Lower leg skin (tissue), 4 donors: Measurements from ENCODE around the gene FLOT1. TPM values are rescaled to one million over a fixed set of nuclear protein-coding genes. Genes with fewer than 3 reads are reported as not detected.

Experiments
- DNase-seq, 2 donors: peaks; one replicate each; pipeline ENCODE4 v3.0.0-alpha.2; 2019; ENCODE audit warnings: low spot score in 2 of 2
- H3K4me3 ChIP-seq: fragments of 200-600 bp; sonication (generic); 2 replicates; pipeline ENCODE4 v1.5.1; 2017; ENCODE audit warnings: mild to moderate bottlenecking, low read depth; ENCODE audit not compliant: poor library complexity, severe bottlenecking
- POLR2A ChIP-seq, 2 donors: fragments of 450-650 bp; IDR thresholded peaks; one replicate each; pipeline ENCODE4 v1.6.1; 2016 to 2017; ENCODE audit warnings: antibody characterized with exemption in 2 of 2, mild to moderate bottlenecking in 1 of 2, moderate library complexity in 1 of 2
- WGBS, 2 donors: methylation state at CpG; one replicate each; pipeline ENCODE4 v1.1.5; 2018; 5-methylcytosine and 5-hydroxymethylcytosine counted together
- intact Hi-C: fragments of 100-400 bp; cut with DNase I; formaldehyde crosslinking; loops from one replicate; pipeline ENCODE4 v1.15.0; 2023; ENCODE audit warnings: low total_unique reads
- total RNA-seq, 4 donors: library from RNA; depleted of rRNA; stranded (reverse); fragments of >200 nt; gene quantifications; one replicate each; pipeline ENCODE4 v1.1.0, GENCODE V29; 2016
- TF ChIP-seq, protein P1 (sequence below), 3 donors: fragments of 450-650 bp; IDR thresholded peaks; one replicate each; pipeline ENCODE4 v1.5.1; 2016; ENCODE audit warnings: antibody characterized with exemption in 3 of 3, mild to moderate bottlenecking in 3 of 3, moderate library complexity in 2 of 3

Gene FLOT1, protein sequence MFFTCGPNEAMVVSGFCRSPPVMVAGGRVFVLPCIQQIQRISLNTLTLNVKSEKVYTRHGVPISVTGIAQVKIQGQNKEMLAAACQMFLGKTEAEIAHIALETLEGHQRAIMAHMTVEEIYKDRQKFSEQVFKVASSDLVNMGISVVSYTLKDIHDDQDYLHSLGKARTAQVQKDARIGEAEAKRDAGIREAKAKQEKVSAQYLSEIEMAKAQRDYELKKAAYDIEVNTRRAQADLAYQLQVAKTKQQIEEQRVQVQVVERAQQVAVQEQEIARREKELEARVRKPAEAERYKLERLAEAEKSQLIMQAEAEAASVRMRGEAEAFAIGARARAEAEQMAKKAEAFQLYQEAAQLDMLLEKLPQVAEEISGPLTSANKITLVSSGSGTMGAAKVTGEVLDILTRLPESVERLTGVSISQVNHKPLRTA
- total RNA-seq: 10 to 100 TPM; 40.2 to 64.1 (median 42.5) TPM

DNA sequence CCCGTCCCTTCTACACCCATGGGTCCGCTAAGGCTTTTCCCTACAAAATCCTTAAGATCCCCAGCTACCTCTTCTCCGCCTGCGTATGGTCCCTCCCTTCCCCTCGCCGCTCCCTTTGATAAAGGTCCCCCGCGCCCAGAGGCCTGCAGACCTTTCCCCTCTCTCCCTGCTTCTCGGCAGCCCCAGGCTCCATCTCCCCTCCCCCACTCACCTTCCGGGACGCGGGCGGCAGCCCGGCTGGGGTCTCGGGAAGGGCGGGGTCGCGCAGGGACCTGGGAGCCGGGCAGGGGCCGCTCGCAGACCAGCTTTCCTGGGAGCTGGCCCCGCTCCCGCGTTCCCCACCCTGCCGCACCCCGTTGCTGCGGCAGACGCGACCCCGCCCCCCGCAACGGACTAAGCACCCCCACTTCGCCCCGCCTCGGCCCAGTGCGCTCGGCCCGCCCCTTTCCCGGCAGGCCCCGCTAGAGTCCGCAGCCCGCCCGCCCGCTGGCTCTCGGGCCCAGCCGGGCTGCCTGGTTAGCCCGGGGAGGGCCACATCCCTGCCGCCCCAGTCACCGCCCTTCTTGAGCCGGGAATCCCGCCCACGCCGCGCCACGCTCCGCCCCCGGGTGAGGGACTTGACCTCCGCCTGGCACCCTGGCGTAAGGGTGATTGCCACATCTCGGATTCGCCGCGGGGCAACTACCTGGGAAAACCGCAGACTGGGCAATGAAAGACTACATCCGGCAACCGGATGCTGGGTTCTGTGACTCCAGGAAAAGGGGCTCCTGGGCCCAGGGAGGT is at the start of gene FLOT1:
FLOT1 (minus strand) TSS at position 372 of the 783 bp plus-strand sequence. CDS start 498 bp downstream, outside the sequence.
- WGBS, 2 donors: 0 to 1% methylated on average over 29 to 64 of the region's 66 CpGs
- peak; percentile 97 to 100 for DNase-seq
- no peak for TF ChIP-seq POLR2A (IDR thresholded peaks at IDR 0.05)
- TF ChIP-seq, protein P1, sequence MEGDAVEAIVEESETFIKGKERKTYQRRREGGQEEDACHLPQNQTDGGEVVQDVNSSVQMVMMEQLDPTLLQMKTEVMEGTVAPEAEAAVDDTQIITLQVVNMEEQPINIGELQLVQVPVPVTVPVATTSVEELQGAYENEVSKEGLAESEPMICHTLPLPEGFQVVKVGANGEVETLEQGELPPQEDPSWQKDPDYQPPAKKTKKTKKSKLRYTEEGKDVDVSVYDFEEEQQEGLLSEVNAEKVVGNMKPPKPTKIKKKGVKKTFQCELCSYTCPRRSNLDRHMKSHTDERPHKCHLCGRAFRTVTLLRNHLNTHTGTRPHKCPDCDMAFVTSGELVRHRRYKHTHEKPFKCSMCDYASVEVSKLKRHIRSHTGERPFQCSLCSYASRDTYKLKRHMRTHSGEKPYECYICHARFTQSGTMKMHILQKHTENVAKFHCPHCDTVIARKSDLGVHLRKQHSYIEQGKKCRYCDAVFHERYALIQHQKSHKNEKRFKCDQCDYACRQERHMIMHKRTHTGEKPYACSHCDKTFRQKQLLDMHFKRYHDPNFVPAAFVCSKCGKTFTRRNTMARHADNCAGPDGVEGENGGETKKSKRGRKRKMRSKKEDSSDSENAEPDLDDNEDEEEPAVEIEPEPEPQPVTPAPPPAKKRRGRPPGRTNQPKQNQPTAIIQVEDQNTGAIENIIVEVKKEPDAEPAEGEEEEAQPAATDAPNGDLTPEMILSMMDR (IDR thresholded peaks at IDR 0.05): peak in 1 of 3 donors; percentile 49
- peak within 1 kb of the TSS; percentile 74 for H3K4me3 ChIP-seq
- intact Hi-C loops: loop anchor here (10.0 kb wide), 2 partner anchors 72 to 132 kb away; no protein-coding TSS in a partner anchor

DNA sequence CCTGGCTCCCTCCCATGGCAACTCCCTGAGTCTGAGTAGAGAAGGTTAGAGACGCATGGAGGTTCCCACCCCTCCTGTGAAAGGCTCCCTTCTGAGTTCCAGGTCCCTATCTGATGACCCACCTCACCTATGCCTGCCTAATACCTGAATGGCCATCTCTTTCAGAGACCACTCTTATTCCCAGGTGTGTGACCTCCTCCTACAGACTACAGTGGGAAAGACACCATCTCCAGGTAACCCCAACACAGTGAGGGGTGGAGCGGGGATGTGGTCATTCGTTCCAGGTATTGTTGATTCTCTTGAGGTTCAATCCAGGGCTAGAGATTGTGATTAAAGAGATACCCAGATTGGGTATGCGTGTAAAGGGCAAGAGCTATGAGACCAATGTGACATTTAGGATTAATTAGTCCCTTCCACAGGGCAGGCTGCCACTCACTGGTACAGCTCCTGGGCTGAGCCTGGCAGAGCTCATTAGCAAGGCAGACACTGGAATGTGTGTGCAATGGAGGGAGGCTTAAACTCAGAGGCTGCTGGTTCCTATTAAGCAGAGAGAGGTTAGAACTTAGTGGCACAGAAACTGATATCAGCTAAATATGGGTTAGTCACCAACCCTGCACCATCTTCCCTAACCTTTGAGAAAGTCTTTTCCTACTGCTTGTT is 48.4 kb upstream of the FLOT1 start:
- intact Hi-C loops: no loop called here
- 80 to 86% methylated on average over 4 of the region's 4 CpGs for WGBS, 2 donors
- DNase-seq: no peak
- no peak for TF ChIP-seq POLR2A (IDR thresholded peaks at IDR 0.05)
- TF ChIP-seq, protein P1 (IDR thresholded peaks at IDR 0.05): no peak
- H3K4me3 ChIP-seq: no peak overlapping the region

DNA sequence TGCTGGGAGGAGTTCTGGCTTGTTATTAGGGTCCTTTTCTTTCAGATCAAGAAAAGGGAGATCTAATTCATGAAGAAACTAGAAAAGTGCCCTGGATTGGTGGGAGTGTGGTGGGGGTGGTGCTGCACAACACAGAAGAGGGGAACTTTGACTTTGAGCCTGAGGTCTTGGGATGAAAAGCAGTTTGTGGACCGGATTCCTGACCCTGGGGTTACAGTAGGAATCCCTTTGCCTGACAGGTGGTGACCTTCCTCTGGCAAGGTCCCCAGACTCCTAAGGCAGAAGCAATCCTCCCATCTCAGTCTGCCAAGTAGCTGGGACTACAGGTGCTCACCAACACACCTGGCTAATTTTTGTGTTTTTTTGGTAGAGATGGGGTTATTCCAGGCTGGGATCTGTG is 47.1 kb upstream of the FLOT1 start:
- WGBS, 2 donors: 0% methylated on average over 1 of the region's 1 CpG
- no peak overlapping the region for H3K4me3 ChIP-seq
- TF ChIP-seq POLR2A (IDR thresholded peaks at IDR 0.05): no peak
- TF ChIP-seq, protein P1 (IDR thresholded peaks at IDR 0.05): no peak
- intact Hi-C loops: no loop called here
- DNase-seq: no peak

DNA sequence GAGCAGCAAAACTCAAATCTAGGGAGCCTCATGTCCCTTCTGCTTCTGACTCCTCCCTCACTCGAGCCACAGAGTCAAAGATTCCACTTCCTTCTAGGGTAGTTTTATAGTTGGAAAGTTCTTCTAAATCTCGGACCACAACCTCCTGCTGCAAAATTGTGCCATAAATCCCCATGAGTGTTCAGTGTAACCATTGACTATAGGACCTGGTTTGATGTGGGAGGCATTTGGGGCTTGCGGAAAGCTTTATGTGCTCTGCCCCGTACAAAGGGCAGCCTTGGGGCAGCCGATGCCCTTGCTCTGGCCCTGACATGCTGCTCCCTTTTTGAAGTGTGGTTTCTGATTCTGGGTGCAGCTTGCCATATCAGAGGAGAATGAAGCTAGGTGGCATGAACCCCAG is 45.5 kb upstream of the FLOT1 start:
- 32 to 45% methylated on average over 5 of the region's 5 CpGs for WGBS, 2 donors
- intact Hi-C loops: no loop called here
- no peak for DNase-seq
- TF ChIP-seq, protein P1 (IDR thresholded peaks at IDR 0.05): no peak
- no peak overlapping the region for H3K4me3 ChIP-seq

DNA sequence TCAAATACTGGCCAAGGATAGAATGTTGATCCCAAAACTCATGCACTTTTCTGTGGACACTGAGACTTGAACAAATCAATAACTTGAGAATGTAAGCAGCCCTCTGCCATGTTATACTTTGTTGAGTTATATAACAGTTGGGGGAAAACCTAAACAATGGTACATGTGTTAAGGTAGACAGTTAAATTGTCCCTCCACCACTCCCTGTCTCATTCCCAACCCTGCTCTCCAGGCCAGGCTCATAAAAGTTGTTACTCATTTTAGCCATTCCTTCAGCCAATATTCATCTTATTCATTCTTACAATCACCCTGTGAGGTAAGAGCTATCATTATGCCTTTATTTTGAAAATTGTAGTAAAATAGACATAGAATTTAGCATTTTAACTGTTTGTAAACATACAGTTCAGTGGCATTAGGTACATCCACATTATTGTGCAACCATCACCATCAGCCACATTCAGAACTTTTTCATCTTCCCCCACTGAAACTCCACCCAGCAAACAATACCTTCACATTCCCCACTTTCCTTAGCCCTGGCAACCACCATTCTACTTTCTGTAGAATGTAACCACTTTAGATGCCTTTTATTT is 40.0 kb upstream of the FLOT1 start:
- no peak for DNase-seq
- no peak overlapping the region for H3K4me3 ChIP-seq
- intact Hi-C loops: no loop called here
- no peak for TF ChIP-seq POLR2A (IDR thresholded peaks at IDR 0.05)
- TF ChIP-seq, protein P1 (IDR thresholded peaks at IDR 0.05): no peak
